GM23338 (cell line): Measurements from ENCODE around the gene SLC22A3. TPM values are rescaled to one million over a fixed set of nuclear protein-coding genes. Genes with fewer than 3 reads are reported as not detected.

Experiments used
- ATAC-seq: fragments of 200-7000 bp; cut with Tn5 transposase; 3 replicates; pipeline ENCODE4 v1.9.1; 2020
- DNase-seq: peaks from one replicate; pipeline ENCODE4 v3.0.0-alpha.2; 2015; ENCODE audit warnings: low spot score
- H2AFZ ChIP-seq: fragments of 200-600 bp; sonication (generic); 2 replicates; pipeline ENCODE4 v1.8.0; 2016; ENCODE audit warnings: antibody characterized with exemption, mild to moderate bottlenecking, moderate library complexity
- H3F3A ChIP-seq: fragments of 200-600 bp; sonication (generic); replicated peaks from 2 replicates; pipeline ENCODE4 v1.8.0; 2017; ENCODE audit warnings: antibody characterized with exemption, mixed run types, low read depth
- H3K27ac ChIP-seq: fragments of 200-600 bp; sonication (generic); 2 replicates; pipeline ENCODE4 v1.6.1; 2016; ENCODE audit warnings: low read depth
- H3K27me3 ChIP-seq: fragments of 200-600 bp; sonication (generic); 2 replicates; pipeline ENCODE4 v1.8.0; 2016; ENCODE audit warnings: mild to moderate bottlenecking, mixed run types, moderate library complexity; ENCODE audit not compliant: insufficient read depth
- H3K36me3 ChIP-seq: fragments of 200-600 bp; sonication (generic); 2 replicates; pipeline ENCODE4 v1.8.0; 2016; ENCODE audit warnings: mild to moderate bottlenecking; ENCODE audit not compliant: insufficient read depth
- H3K4me1 ChIP-seq: fragments of 200-600 bp; sonication (generic); 2 replicates; pipeline ENCODE4 v1.8.0; 2016; ENCODE audit warnings: mild to moderate bottlenecking, moderate library complexity; ENCODE audit not compliant: insufficient read depth
- H3K4me2 ChIP-seq: fragments of 200-600 bp; sonication (generic); 2 replicates; pipeline ENCODE4 v1.7.1; 2017; ENCODE audit warnings: mixed run types
- H3K4me3 ChIP-seq: fragments of 200-600 bp; sonication (generic); 2 replicates; pipeline ENCODE4 v1.6.1; 2016; ENCODE audit warnings: mixed run types
- H3K79me2 ChIP-seq: fragments of 200-600 bp; sonication (generic); replicated peaks from 2 replicates; pipeline ENCODE4 v1.8.0; 2017; ENCODE audit warnings: mild to moderate bottlenecking; ENCODE audit not compliant: insufficient read depth
- H3K9me2 ChIP-seq: fragments of 200-600 bp; sonication (generic); 2 replicates; pipeline ENCODE4 v1.8.0; 2017; ENCODE audit not compliant: insufficient read depth
- H4K20me1 ChIP-seq: fragments of 200-600 bp; sonication (generic); replicated peaks from 2 replicates; pipeline ENCODE4 v1.8.0; 2017; ENCODE audit warnings: mild to moderate bottlenecking; ENCODE audit not compliant: insufficient read depth
- H3K27ac Mint-ChIP-seq: 2 replicates; pipeline ENCODE4 v1.8.0; 2020; ENCODE audit warnings: inconsistent platforms, mild to moderate bottlenecking, moderate library complexity, mixed read lengths
- H3K27me3 Mint-ChIP-seq: 3 replicates; pipeline ENCODE4 v1.8.0; 2022; ENCODE audit warnings: low read depth, mild to moderate bottlenecking, moderate library complexity, mixed read lengths, inconsistent platforms; ENCODE audit not compliant: insufficient read depth, poor library complexity
- H3K36me3 Mint-ChIP-seq: 3 replicates; pipeline ENCODE4 v1.8.0; 2021; ENCODE audit warnings: low read depth, mild to moderate bottlenecking, inconsistent platforms, moderate library complexity, mixed read lengths
- H3K4me1 Mint-ChIP-seq: 3 replicates; pipeline ENCODE4 v1.8.0; 2020; ENCODE audit warnings: mild to moderate bottlenecking, inconsistent platforms, mixed read lengths
- H3K4me3 Mint-ChIP-seq: 3 replicates; pipeline ENCODE4 v1.8.0; 2021; ENCODE audit warnings: moderate library complexity, mild to moderate bottlenecking, inconsistent platforms, mixed read lengths
- H3K9me3 Mint-ChIP-seq: 3 replicates; pipeline ENCODE4 v1.8.0; 2020; ENCODE audit warnings: moderate library complexity, mild to moderate bottlenecking, inconsistent platforms, mixed read lengths
- CREB1 ChIP-seq: fragments of 250-450 bp; sonication (Bioruptor Pico); IDR thresholded peaks from 2 replicates; pipeline ENCODE4 v1.5.0; 2020; ENCODE audit warnings: low read depth, mild to moderate bottlenecking, moderate library complexity
- EZH2 ChIP-seq: fragments of 200-600 bp; sonication (generic); IDR thresholded peaks from one replicate; pipeline ENCODE4 v1.8.0; 2017; ENCODE audit warnings: antibody characterized with exemption, mild to moderate bottlenecking, low read depth; ENCODE audit not compliant: unreplicated experiment
- EZH2phosphoT487 ChIP-seq: fragments of 200-600 bp; sonication (generic); IDR thresholded peaks from one replicate; pipeline ENCODE4 v1.8.1; 2018; ENCODE audit warnings: antibody characterized with exemption; ENCODE audit not compliant: unreplicated experiment
- JUNB ChIP-seq: IDR thresholded peaks from one replicate; pipeline ENCODE4 v1.6.1; 2016; ENCODE audit warnings: antibody characterized with exemption; ENCODE audit not compliant: unreplicated experiment
- NANOG ChIP-seq: IDR thresholded peaks from 2 replicates; pipeline ENCODE4 v1.6.1; 2016; ENCODE audit warnings: antibody characterized with exemption, borderline replicate concordance
- POLR2AphosphoS5 ChIP-seq: IDR thresholded peaks from 2 replicates; pipeline ENCODE4 v1.6.1; 2016; ENCODE audit warnings: antibody characterized with exemption, low read depth
- REST ChIP-seq: IDR thresholded peaks from one replicate; pipeline ENCODE4 v1.6.1; 2018; ENCODE audit warnings: antibody characterized with exemption; ENCODE audit not compliant: unreplicated experiment
- STAT1 ChIP-seq: IDR thresholded peaks from one replicate; pipeline ENCODE4 v1.6.1; 2016; ENCODE audit warnings: antibody characterized with exemption; ENCODE audit not compliant: unreplicated experiment
- ZNF114 ChIP-seq: fragments of 250-450 bp; sonication (Bioruptor Pico); IDR thresholded peaks from 2 replicates; pipeline ENCODE4 v1.5.0; 2020; ENCODE audit warnings: mild to moderate bottlenecking, moderate library complexity
- ZNF331 ChIP-seq: fragments of 250-450 bp; sonication (Bioruptor Pico); IDR thresholded peaks from 2 replicates; pipeline ENCODE4 v1.5.0; 2020; ENCODE audit warnings: low read depth, mild to moderate bottlenecking, moderate library complexity
- ZNF462 ChIP-seq: fragments of 250-450 bp; sonication (Bioruptor Pico); IDR thresholded peaks from 2 replicates; pipeline ENCODE4 v1.5.0; 2020; ENCODE audit warnings: mild to moderate bottlenecking, moderate library complexity
- polyA plus RNA-seq: library from polyadenylated mRNA; unstranded; fragments of >200 nt; fragmentation: Nextera tagmentation; extraction: Ambion mirVana; gene quantifications from 2 replicates; pipeline ENCODE4 v1.2.1, GENCODE V29; 2016
- total RNA-seq: library from RNA; depleted of rRNA; stranded (reverse); fragments of >200 nt; shearing (Covaris generic); gene quantifications from 2 replicates; pipeline ENCODE4 v1.2.3, GENCODE V29; 2014
- TF ChIP-seq, protein P1 (sequence below): IDR thresholded peaks from 2 replicates; pipeline ENCODE4 v1.6.1; 2016; ENCODE audit warnings: antibody characterized with exemption
- TF ChIP-seq, protein P2 (sequence below), 2 experiments: fragments of 200-600 bp in 1 of 2; sonication (generic) in 1 of 2; conservative IDR thresholded peaks; 2 replicates each; pipeline versions ENCODE4 v1.5.1 to v1.6.1; 2016 to 2017; ENCODE audit warnings: antibody characterized with exemption in 2 of 2, low read depth in 2 of 2, mild to moderate bottlenecking in 2 of 2, moderate library complexity in 1 of 2

SLC22A3 gene
- total and polyA plus RNA-seq, 2 experiments from 2014 or later, result 0.78 to 3.2 TPM

DNA sequence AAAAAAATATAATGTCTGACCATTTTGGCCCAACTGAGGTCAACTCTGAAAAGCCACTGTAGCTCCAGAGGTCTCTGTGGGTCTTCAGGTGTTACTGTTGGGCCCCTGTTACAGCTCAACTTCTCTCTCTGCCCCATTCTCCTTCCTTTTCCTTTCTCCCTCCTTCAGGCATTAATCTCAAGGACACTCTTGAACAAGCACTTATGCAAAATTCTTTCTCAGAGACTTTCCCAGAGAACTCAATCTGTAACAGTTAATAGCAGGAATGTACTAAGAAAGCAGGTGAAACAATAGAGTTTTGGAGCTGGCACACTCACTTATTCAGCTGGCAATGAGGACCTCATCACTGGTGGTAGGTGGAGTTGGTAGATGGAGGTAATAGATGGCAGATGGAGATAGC lies 31.9 kb upstream of the SLC22A3 start (continued):
- TF ChIP-seq ZNF462, result no peak
- TF ChIP-seq NANOG, result no peak
- no peak for TF ChIP-seq CREB1 (CRISPR knock-in tag)
- TF ChIP-seq, protein P1, sequence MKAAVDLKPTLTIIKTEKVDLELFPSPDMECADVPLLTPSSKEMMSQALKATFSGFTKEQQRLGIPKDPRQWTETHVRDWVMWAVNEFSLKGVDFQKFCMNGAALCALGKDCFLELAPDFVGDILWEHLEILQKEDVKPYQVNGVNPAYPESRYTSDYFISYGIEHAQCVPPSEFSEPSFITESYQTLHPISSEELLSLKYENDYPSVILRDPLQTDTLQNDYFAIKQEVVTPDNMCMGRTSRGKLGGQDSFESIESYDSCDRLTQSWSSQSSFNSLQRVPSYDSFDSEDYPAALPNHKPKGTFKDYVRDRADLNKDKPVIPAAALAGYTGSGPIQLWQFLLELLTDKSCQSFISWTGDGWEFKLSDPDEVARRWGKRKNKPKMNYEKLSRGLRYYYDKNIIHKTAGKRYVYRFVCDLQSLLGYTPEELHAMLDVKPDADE, result no peak

- H3K4me2 ChIP-seq, result no peak overlapping the region
- H3K4me3 Mint-ChIP-seq, result no peak overlapping the region
- H4K20me1 ChIP-seq, result no peaks in the 10 kb centered on the region
- no peaks in the 10 kb centered on the region for H3K27me3 Mint-ChIP-seq
- H3K4me3 ChIP-seq, result no peak overlapping the region
- no peak overlapping the region for H3K27ac ChIP-seq
- ATAC-seq (no peak), DNase-seq (no peak)
- H3K36me3 Mint-ChIP-seq, result peaks cover 4% of the 10 kb centered on the region; the same call in 2 of the 3 replicates
- peaks cover 5% of the 10 kb centered on the region; the same call in 1 of the 3 replicates for H3K9me3 Mint-ChIP-seq
- no peaks in the 10 kb centered on the region for H3K27me3 ChIP-seq
- H2AFZ ChIP-seq, result no peak overlapping the region
- no peaks in the 10 kb centered on the region for H3K36me3 ChIP-seq
- no peaks in the 10 kb centered on the region for H3K79me2 ChIP-seq
- H3F3A ChIP-seq, result no peaks in the 10 kb centered on the region
- 0 out of 2 replicates have a peak, but pooled peaks cover 10% of the 10 kb centered on the region for H3K9me2 ChIP-seq
- H3K4me1 Mint-ChIP-seq, result no peaks in the 10 kb centered on the region
- H3K27ac Mint-ChIP-seq, result no peak overlapping the region
- no peaks in the 10 kb centered on the region for H3K4me1 ChIP-seq
- TF ChIP-seq ZNF331 (CRISPR knock-in tag) (no peak), STAT1 (no peak), POLR2AphosphoS5 (no peak), EZH2phosphoT487 (no peak), JUNB (no peak), ZNF114 (CRISPR knock-in tag) (no peak), EZH2 (no peak), REST (no peak), CREB1 (CRISPR knock-in tag) (no peak)
- TF ChIP-seq, protein P2, sequence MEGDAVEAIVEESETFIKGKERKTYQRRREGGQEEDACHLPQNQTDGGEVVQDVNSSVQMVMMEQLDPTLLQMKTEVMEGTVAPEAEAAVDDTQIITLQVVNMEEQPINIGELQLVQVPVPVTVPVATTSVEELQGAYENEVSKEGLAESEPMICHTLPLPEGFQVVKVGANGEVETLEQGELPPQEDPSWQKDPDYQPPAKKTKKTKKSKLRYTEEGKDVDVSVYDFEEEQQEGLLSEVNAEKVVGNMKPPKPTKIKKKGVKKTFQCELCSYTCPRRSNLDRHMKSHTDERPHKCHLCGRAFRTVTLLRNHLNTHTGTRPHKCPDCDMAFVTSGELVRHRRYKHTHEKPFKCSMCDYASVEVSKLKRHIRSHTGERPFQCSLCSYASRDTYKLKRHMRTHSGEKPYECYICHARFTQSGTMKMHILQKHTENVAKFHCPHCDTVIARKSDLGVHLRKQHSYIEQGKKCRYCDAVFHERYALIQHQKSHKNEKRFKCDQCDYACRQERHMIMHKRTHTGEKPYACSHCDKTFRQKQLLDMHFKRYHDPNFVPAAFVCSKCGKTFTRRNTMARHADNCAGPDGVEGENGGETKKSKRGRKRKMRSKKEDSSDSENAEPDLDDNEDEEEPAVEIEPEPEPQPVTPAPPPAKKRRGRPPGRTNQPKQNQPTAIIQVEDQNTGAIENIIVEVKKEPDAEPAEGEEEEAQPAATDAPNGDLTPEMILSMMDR (conservative IDR thresholded peaks at IDR 0.05; ENCODE audit: low read depth in 2 of 2), result no peak
Observed at GRCh38 chr6:160319246-160319645, 28.9 kb upstream of the SLC22A3 start.
